Esophagus muscularis mucosa (tissue), 4 donors: ENCODE data around the gene VPS13D. TPM values are rescaled to one million over a fixed set of nuclear protein-coding genes. Genes with fewer than 3 reads are reported as not detected.

Source experiments
- DNase-seq: peaks from one replicate; pipeline ENCODE4 v3.0.0-alpha.2; 2017; ENCODE audit errors: extremely low spot score
- H3K27ac ChIP-seq, 4 donors: fragments of 200-600 bp; sonication (generic); replicated peaks in 1 of 4; 1 replicate in 3 of 4; 2 replicates in 1 of 4; pipeline ENCODE4 v1.5.1; 2016 to 2019; ENCODE audit warnings: mild to moderate bottlenecking in 1 of 4
- H3K27me3 ChIP-seq, 4 donors: fragments of 200-600 bp; sonication (generic); one replicate each; pipeline versions ENCODE4 v1.5.1 to v1.6.0; 2016 to 2019
- H3K36me3 ChIP-seq, 4 donors: fragments of 200-600 bp; sonication (generic); one replicate each; pipeline ENCODE4 v1.5.1; 2016 to 2019
- H3K4me1 ChIP-seq, 4 donors: fragments of 200-600 bp; sonication (generic); one replicate each; pipeline ENCODE4 v1.5.1; 2016 to 2019
- H3K4me3 ChIP-seq, 4 donors: fragments of 200-600 bp; sonication (generic); 1 replicate in 2 of 4; 2 replicates in 2 of 4; pipeline ENCODE4 v1.5.1; 2016 to 2019; ENCODE audit warnings: mild to moderate bottlenecking in 4 of 4, moderate library complexity in 1 of 4
- H3K9me3 ChIP-seq, 4 donors: fragments of 200-600 bp; sonication (generic); 1 replicate in 3 of 4; 2 replicates in 1 of 4; pipeline ENCODE4 v1.5.1; 2016 to 2019
- EP300 ChIP-seq: sonication (generic); formaldehyde crosslinking; IDR thresholded peaks from one replicate; pipeline ENCODE4 v1.6.1; 2017; ENCODE audit warnings: antibody characterized with exemption
- POLR2A ChIP-seq: fragments of 450-650 bp; IDR thresholded peaks from one replicate; pipeline ENCODE4 v1.6.1; 2017; ENCODE audit warnings: antibody characterized with exemption, moderate library complexity, mild to moderate bottlenecking, low read depth
- POLR2AphosphoS5 ChIP-seq, 2 donors: sonication (generic); formaldehyde crosslinking; IDR thresholded peaks; one replicate each; pipeline ENCODE4 v1.6.1; 2017; ENCODE audit warnings: antibody characterized with exemption in 2 of 2
- WGBS: methylation state at CpG from one replicate; pipeline ENCODE4 v1.1.5; 2018; 5-methylcytosine and 5-hydroxymethylcytosine counted together
- intact Hi-C: fragments of 100-400 bp; cut with DNase I; formaldehyde crosslinking; loops from one replicate; pipeline ENCODE4 v1.15.1; 2023
- total RNA-seq, 4 donors: library from RNA; depleted of rRNA; stranded (reverse); fragments of >200 nt; gene quantifications; one replicate each; pipeline versions ENCODE4 v1.1.0 to v1.2.1, GENCODE V29; 2016
- TF ChIP-seq, protein P1 (sequence below), 3 experiments: fragments of 200-600 bp in 2 of 3; fragments of 450-650 bp in 1 of 3; sonication (generic) in 2 of 3; IDR thresholded peaks; one replicate each; pipeline ENCODE4 v1.5.1; 2017 to 2019; ENCODE audit warnings: antibody characterized with exemption in 3 of 3, mild to moderate bottlenecking in 2 of 3, moderate library complexity in 1 of 3

The VPS13D gene
- total RNA-seq, 4 donors from 2014 or later = 67.8 to 93.3 (median 85.4) TPM

DNA sequence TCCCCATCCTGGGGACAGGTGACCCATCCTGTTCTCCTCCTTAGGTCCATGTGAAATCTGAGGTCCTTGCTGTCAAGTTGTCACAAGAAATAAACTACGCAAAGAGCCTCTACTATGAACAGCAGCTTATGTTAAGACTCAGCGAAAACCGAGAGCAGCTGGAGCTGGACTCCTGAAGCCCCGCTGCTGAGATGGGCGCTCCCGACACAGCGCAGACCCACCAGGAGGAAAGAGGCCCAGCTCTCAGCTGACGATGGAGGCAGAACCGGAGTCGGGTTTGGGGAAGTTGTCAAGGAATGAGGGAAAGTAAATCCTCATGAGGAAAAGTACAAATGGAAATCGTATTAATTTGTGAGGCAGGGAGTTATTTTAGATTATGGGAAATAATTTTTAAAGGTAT lies 279.0 kb downstream of the VPS13D start:
- WGBS = 93% methylated on average over 11 of the region's 11 CpGs
- TF ChIP-seq, protein P1, sequence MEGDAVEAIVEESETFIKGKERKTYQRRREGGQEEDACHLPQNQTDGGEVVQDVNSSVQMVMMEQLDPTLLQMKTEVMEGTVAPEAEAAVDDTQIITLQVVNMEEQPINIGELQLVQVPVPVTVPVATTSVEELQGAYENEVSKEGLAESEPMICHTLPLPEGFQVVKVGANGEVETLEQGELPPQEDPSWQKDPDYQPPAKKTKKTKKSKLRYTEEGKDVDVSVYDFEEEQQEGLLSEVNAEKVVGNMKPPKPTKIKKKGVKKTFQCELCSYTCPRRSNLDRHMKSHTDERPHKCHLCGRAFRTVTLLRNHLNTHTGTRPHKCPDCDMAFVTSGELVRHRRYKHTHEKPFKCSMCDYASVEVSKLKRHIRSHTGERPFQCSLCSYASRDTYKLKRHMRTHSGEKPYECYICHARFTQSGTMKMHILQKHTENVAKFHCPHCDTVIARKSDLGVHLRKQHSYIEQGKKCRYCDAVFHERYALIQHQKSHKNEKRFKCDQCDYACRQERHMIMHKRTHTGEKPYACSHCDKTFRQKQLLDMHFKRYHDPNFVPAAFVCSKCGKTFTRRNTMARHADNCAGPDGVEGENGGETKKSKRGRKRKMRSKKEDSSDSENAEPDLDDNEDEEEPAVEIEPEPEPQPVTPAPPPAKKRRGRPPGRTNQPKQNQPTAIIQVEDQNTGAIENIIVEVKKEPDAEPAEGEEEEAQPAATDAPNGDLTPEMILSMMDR (IDR thresholded peaks at IDR 0.05) = no peak
- TF ChIP-seq POLR2AphosphoS5 (IDR thresholded peaks at IDR 0.05) = no peak
- TF ChIP-seq EP300 = no peak
- no peak for TF ChIP-seq POLR2A
- Histone ChIP-seq H3K27ac (no peak overlapping the region), H3K36me3 (peaks cover 0 to 40% (median 19%) of the 10 kb centered on the region in 4 donors), H3K27me3 (no peaks in the 10 kb centered on the region), H3K4me1 (peaks cover 23 to 47% (median 39%) of the 10 kb centered on the region in 4 donors), H3K9me3 (no peaks in the 10 kb centered on the region), H3K4me3 (no peak overlapping the region)
- DNase-seq = no peak
- intact Hi-C loops = no loop called here

DNA sequence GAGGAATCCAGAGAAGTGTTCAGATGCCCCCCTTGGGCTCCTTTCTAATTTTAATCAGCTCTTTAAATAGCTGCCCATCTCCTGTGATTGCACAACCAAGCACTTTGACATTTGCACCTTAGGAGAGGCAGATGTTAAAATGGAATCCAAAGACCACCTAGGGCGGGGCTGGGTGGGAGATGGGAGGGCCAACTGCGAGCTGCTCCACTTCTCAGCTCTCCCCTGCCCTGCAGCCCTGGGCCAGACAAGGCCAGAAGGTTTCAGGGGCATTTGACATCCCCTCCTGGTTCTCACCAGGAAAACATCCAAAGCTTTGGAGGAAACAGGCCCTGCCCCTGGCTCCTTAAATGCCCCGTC lies 281.3 kb downstream of the VPS13D start:
- Histone ChIP-seq H3K36me3 (peaks cover 0 to 32% (median 17%) of the 10 kb centered on the region in 4 donors), H3K4me1 (peaks cover 23 to 48% (median 39%) of the 10 kb centered on the region in 4 donors), H3K9me3 (no peaks in the 10 kb centered on the region), H3K27ac (peak overlapping the region; percentile 54 to 68 (median 68)), H3K27me3 (no peaks in the 10 kb centered on the region), H3K4me3 (peak overlapping the region in 1 of 4 donors; percentile 15)
- DNase-seq = no peak
- intact Hi-C loops = no loop called here
- WGBS = 75% methylated on average over 3 of the region's 3 CpGs
- TF ChIP-seq POLR2A = no peak
- TF ChIP-seq EP300 = no peak

DNA sequence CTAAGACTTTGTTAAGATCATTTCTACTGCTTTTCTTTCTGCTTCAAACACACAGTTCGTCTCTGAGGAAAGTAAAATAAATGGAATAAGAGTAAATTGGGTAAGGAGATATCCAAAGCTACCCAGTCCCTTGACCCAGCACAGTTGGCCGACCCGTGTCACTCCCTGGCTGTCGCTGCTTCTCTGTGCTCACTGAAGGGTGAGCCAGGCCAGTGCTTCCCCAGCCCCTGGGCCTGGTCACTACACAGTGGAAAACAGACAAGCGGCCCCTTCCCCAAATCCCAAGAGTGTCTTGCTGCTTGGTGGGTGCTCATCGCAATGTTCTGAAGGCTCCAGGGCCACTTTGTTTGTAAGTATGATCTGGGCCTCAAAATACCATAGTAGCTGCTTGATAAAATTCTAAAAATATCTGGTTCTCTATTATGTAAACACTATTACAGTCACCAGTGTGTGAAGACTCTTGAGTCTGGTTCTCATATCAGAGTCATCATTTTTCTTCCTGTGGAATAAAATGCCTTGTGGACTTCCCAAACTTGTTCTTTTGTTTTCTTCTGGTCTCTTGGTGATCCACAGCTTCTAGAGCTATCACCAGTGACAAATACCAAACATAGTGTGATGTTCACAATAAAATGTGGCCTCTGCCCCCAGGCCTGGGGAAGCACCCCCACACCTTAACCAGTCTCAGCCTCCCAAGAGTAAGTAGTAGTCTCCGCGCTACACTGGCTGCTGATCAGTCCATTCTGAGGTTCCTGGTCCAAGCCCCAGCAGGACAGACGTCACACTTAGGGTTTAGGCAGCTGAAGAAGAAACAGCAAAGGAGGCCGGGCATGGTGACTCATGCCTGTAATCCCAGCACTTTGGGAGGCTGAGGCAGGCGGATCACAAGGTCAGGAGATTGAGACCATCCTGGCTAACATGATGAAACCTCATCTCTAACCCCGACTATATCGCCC lies 282.0 kb downstream of the VPS13D start:
- DNase-seq = no peak

DNA sequence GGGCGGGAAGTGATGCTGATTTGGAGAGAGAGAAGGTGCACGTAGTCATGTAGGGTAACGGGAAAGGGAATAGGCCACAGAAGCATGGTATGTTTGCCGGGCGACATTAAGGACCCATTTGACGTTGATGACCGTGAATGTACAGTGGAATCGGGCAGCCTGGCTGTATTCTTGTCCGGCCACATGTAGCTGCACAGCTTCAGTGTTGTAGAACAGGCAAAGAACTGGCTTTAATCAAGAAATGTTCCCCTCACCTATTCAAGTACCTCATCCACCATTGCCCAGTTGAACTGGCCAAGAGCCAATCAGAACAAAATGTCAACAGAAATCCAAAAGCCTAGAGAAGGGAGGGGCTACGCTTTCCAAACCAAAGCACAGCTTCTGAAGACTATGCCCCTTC lies 283.4 kb downstream of the VPS13D start:
- Histone ChIP-seq H3K4me1 (peaks cover 23 to 43% (median 33%) of the 10 kb centered on the region in 4 donors), H3K27me3 (no peaks in the 10 kb centered on the region), H3K36me3 (peaks cover 0 to 13% (median 2%) of the 10 kb centered on the region in 4 donors), H3K27ac (no peak overlapping the region), H3K9me3 (no peaks in the 10 kb centered on the region), H3K4me3 (no peak overlapping the region)
- TF ChIP-seq EP300 (no peak), POLR2A (no peak), POLR2AphosphoS5 (IDR thresholded peaks at IDR 0.05) (no peak)
- TF ChIP-seq, protein P1 (IDR thresholded peaks at IDR 0.05) = no peak
- no peak for DNase-seq
- intact Hi-C loops = no loop called here
- WGBS = 97% methylated on average over 10 of the region's 10 CpGs

More for the DNA sequence above, 282.0 kb downstream of the VPS13D start:
- intact Hi-C loops = no loop called here
- TF ChIP-seq POLR2A = no peak
- TF ChIP-seq, protein P1 (IDR thresholded peaks at IDR 0.05) = no peak
- TF ChIP-seq POLR2AphosphoS5 (IDR thresholded peaks at IDR 0.05) = no peak
- no peak for TF ChIP-seq EP300
- Histone ChIP-seq H3K27me3 (no peaks in the 10 kb centered on the region), H3K36me3 (peaks cover 0 to 25% (median 11%) of the 10 kb centered on the region in 4 donors), H3K4me3 (peak overlapping the region in 1 of 4 donors; percentile 15), H3K27ac (peak overlapping the region; percentile 54 to 68 (median 68)), H3K4me1 (peaks cover 23 to 48% (median 39%) of the 10 kb centered on the region in 4 donors), H3K9me3 (no peaks in the 10 kb centered on the region)
- WGBS = 87% methylated on average over 13 of the region's 13 CpGs

DNA sequence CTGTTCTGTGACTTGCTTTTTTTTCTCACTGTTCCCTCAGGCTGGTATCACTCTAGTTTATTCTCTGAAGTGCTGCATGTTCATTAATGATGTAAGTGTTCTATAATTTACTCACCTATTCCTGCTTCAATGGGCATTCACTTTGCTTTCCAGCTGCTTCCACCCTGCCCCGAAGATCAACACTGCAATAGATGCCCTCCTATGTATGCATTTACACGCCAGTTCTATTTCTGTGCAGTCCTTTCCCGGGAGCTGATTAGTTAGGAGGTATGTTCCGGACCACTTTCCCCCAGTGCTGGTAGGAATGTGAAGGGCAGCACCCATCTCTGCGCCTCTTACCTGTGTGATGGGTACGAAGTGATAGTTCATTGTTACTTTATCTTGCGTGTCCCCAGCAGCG lies 284.8 kb downstream of the VPS13D start:
- WGBS = 94% methylated on average over 8 of the region's 8 CpGs
- no peak overlapping the region for H3K4me3 ChIP-seq
- no peaks in the 10 kb centered on the region for H3K27me3 ChIP-seq
- H3K36me3 ChIP-seq = no peaks in the 10 kb centered on the region
- intact Hi-C loops = no loop called here
- H3K9me3 ChIP-seq = no peaks in the 10 kb centered on the region
- TF ChIP-seq POLR2AphosphoS5 (IDR thresholded peaks at IDR 0.05) (no peak), POLR2A (no peak), EP300 (no peak)
- TF ChIP-seq, protein P1 (IDR thresholded peaks at IDR 0.05) = no peak
- peaks cover 35 to 56% (median 46%) of the 10 kb centered on the region in 4 donors for H3K4me1 ChIP-seq
- H3K27ac ChIP-seq = no peak overlapping the region
- no peak for DNase-seq
